ENCODE results near the gene OTX2. TPM values are rescaled to one million over a fixed set of nuclear protein-coding genes. Genes with fewer than 3 reads are reported as not detected.

OTX2 gene
- total RNA-seq, 4 donors from 2014 or later: not detected

DNA sequence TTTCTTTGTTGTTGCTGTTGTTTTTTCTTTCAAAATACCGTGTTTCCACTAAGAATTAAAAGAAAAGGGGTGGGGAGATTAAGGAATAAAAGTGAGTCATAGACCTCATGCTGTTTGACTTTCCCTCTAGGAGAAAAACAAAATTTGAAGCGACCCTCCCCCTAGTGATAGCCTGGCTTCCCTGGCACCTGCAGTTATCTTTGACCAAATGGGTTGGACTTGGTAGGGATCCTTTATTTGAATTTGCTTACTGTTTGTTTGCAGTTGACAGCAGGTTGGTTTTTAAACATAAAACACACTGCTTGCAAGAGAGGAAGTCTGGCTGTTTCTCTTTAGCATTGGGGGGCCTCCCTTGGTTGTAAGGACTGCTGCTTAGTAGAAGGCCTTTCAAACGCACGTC, 14.0 kb downstream of the OTX2 start:
- peaks cover 0 to 96% of the 10 kb centered on the region in 2 donors for H3K27me3 ChIP-seq
- DNase-seq (ENCODE audit: low spot score in 2 of 2): no peak
- H3K27ac ChIP-seq: no peak overlapping the region
- no peaks in the 10 kb centered on the region for H3K36me3 ChIP-seq
- peaks cover 0 to 39% (median 10%) of the 10 kb centered on the region in 4 donors for H3K4me1 ChIP-seq
- H3K4me3 ChIP-seq: no peak overlapping the region
- peaks cover 0 to 4% (median 0%) of the 10 kb centered on the region in 4 donors for H3K9me3 ChIP-seq
- no peak for TF ChIP-seq EP300 (IDR thresholded peaks at IDR 0.05)
- no peak for TF ChIP-seq POLR2A (IDR thresholded peaks at IDR 0.05)
- TF ChIP-seq, protein P1, sequence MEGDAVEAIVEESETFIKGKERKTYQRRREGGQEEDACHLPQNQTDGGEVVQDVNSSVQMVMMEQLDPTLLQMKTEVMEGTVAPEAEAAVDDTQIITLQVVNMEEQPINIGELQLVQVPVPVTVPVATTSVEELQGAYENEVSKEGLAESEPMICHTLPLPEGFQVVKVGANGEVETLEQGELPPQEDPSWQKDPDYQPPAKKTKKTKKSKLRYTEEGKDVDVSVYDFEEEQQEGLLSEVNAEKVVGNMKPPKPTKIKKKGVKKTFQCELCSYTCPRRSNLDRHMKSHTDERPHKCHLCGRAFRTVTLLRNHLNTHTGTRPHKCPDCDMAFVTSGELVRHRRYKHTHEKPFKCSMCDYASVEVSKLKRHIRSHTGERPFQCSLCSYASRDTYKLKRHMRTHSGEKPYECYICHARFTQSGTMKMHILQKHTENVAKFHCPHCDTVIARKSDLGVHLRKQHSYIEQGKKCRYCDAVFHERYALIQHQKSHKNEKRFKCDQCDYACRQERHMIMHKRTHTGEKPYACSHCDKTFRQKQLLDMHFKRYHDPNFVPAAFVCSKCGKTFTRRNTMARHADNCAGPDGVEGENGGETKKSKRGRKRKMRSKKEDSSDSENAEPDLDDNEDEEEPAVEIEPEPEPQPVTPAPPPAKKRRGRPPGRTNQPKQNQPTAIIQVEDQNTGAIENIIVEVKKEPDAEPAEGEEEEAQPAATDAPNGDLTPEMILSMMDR (IDR thresholded peaks at IDR 0.05): no peak
- 31 to 35% methylated on average over 4 of the region's 4 CpGs for WGBS, 2 donors

DNA sequence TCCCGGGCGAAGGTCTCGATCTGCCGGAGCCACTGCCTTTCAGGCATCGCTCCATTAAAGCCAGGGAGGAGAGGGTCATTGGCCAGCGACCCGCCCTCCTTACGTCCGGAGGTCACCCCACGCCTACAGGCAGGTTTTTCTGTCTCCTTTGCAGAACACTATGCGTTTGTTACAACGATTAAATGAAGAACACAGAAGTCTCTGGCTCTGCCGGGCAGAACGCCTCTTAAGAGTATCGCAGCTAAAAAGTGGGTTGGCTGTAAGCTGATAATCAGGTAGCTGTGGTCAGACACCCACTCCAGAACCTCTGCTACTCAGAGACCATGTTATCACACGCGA, 15.0 kb downstream of the OTX2 start:
- H3K27ac ChIP-seq: no peak overlapping the region
- H3K36me3 ChIP-seq: no peaks in the 10 kb centered on the region
- no peaks in the 10 kb centered on the region for H3K9me3 ChIP-seq
- peaks cover 0 to 39% (median 10%) of the 10 kb centered on the region in 4 donors for H3K4me1 ChIP-seq
- TF ChIP-seq EP300 (IDR thresholded peaks at IDR 0.05): no peak
- no peak for TF ChIP-seq POLR2A (IDR thresholded peaks at IDR 0.05)
- TF ChIP-seq, protein P1 (IDR thresholded peaks at IDR 0.05): no peak
- H3K27me3 ChIP-seq: peaks cover 0 to 86% of the 10 kb centered on the region in 2 donors
- no peak overlapping the region for H3K4me3 ChIP-seq
- 13 to 14% methylated on average over 12 to 15 of the region's 17 CpGs for WGBS, 2 donors
- DNase-seq (ENCODE audit: low spot score in 2 of 2): no peak

DNA sequence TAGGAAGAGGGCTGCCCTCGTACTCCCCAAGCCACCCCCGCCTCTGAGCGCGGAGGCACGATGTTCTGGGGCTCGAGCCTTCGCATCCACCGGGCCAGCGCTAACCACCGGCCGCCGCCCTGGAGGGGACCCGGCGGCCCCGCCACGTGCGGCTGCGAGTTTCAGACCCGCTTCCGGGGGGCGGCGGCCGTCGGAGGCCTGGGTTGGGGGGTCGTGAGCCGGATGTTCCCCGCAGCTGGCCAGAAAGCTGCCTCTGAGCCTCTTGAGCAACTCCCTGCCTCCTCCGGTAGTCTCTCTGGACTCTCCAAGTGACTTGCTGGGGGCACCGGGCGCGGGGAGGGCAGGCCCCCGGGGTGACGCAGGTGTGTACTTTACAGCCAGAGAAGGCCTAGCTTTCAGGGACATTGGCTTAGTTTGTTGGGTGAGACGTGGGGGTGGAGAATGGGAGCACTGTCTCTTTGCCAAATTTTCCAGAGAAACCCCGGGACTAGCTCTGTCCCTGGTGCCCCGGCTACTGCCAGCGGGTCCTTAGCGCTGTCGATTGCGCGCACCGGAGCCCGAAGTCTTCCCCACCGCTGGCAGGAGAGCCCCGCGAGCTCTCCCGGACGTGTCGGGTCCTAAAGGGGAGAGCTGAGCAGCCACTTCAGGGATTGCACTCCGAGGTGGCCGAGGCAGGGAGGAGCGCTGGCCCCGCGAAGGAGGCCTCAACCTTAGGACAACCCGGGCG, 15.6 kb downstream of the OTX2 start:
- Histone ChIP-seq H3K27me3 (peaks cover 0 to 80% of the 10 kb centered on the region in 2 donors), H3K36me3 (no peaks in the 10 kb centered on the region), H3K9me3 (no peaks in the 10 kb centered on the region), H3K4me1 (peaks cover 0 to 39% (median 10%) of the 10 kb centered on the region in 4 donors), H3K4me3 (no peak overlapping the region), H3K27ac (no peak overlapping the region)
- DNase-seq (ENCODE audit: low spot score in 2 of 2): no peak
- TF ChIP-seq, protein P1 (IDR thresholded peaks at IDR 0.05): no peak
- TF ChIP-seq POLR2A (IDR thresholded peaks at IDR 0.05): no peak
- no peak for TF ChIP-seq EP300 (IDR thresholded peaks at IDR 0.05)
- 2 to 3% methylated on average over 23 to 42 of the region's 56 CpGs for WGBS, 2 donors

DNA sequence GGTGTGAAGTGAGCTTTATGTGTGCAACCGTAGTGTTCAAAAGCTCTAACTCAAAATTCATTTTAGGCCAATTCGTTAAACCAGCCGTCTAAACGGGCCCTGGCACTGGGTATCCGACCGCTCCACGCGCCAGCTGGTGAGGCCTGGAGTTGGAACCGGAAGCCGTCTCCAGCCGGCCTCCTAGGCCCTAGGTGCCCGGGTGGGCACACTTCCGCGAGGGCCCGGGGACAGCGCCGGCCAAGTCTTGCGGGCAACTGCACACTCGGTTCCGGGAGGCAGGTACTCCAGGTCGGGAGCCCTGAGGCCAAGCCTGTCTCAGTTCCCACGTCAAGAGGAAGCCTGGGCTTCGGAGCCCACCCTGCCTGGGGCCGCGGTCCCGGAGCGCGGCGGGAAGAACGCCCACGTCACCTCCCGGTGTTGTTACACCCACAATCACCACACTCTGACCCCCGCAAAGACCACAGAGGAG, 16.2 kb downstream of the OTX2 start:
- Histone ChIP-seq H3K36me3 (no peaks in the 10 kb centered on the region), H3K27ac (no peak overlapping the region), H3K4me1 (peaks cover 0 to 37% (median 10%) of the 10 kb centered on the region in 4 donors), H3K27me3 (peaks cover 0 to 74% of the 10 kb centered on the region in 2 donors), H3K9me3 (no peaks in the 10 kb centered on the region), H3K4me3 (no peak overlapping the region)
- 12 to 23% methylated on average over 12 to 24 of the region's 33 CpGs for WGBS, 2 donors
- no peak for TF ChIP-seq POLR2A (IDR thresholded peaks at IDR 0.05)
- no peak for TF ChIP-seq EP300 (IDR thresholded peaks at IDR 0.05)
- TF ChIP-seq, protein P1 (IDR thresholded peaks at IDR 0.05): no peak
- no peak for DNase-seq (ENCODE audit: low spot score in 2 of 2)

DNA sequence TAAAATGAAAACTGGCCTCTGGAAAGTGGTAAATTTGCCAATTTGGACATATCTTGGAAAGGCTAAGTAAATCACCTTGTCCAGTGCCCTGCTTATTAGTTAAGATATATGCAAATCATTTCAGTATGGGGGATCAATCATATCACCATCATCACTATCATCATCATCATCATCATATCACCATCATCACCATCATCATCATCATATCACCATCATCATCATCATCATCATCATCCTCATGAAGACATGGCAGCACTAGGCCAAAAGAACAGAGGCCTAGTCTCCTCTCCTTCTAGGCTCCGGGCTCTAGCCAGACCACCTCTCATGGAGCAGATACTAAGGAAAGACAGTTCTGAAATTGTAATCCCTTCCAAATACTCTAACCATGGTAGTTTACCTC, 20.3 kb downstream of the OTX2 start:
- H3K36me3 ChIP-seq: no peaks in the 10 kb centered on the region
- H3K27ac ChIP-seq: no peak overlapping the region
- H3K4me3 ChIP-seq: no peak overlapping the region
- H3K9me3 ChIP-seq: no peaks in the 10 kb centered on the region
- peaks cover 0 to 10% (median 0%) of the 10 kb centered on the region in 4 donors for H3K4me1 ChIP-seq
- TF ChIP-seq EP300 (IDR thresholded peaks at IDR 0.05) (no peak), POLR2A (IDR thresholded peaks at IDR 0.05) (no peak)
- TF ChIP-seq, protein P1 (IDR thresholded peaks at IDR 0.05): no peak
- no peak for DNase-seq (ENCODE audit: low spot score in 2 of 2)
- 90 to 91% methylated on average over 1 of the region's 1 CpG for WGBS, 2 donors
- peaks cover 0 to 46% of the 10 kb centered on the region in 2 donors for H3K27me3 ChIP-seq

Data from tibial nerve (tissue), 4 donors.